Osteoblast (primary cell): Measurements from ENCODE around the gene TACR1. TPM values are rescaled to one million over a fixed set of nuclear protein-coding genes. Genes with fewer than 3 reads are reported as not detected.
"Not testable (repeated sequence)": the region's sequence is repeated elsewhere in the genome, so short reads cannot be mapped to it uniquely, and the experiment has no call there.

Experiments used
- DNase-seq: peaks from one replicate; pipeline ENCODE4 v3.0.0; 2011; ENCODE audit warnings: low spot score, mixed read lengths; ENCODE audit not compliant: insufficient read length; ENCODE audit errors: missing footprints
- H2AFZ ChIP-seq: 2 replicates; pipeline ENCODE4 v1.6.0; 2011; ENCODE audit warnings: mild to moderate bottlenecking, low read length
- H3K27ac ChIP-seq: 2 replicates; pipeline ENCODE4 v1.5.1; 2011; ENCODE audit warnings: mild to moderate bottlenecking, low read depth, low read length, moderate library complexity
- H3K27me3 ChIP-seq: 2 replicates; pipeline ENCODE4 v1.6.0; 2012; ENCODE audit warnings: mild to moderate bottlenecking, control low read depth, inconsistent platforms, low read length, moderate library complexity; ENCODE audit not compliant: insufficient read depth
- H3K36me3 ChIP-seq: 2 replicates; pipeline ENCODE4 v1.5.1; 2011; ENCODE audit warnings: mild to moderate bottlenecking, low read length, control low read depth, moderate library complexity; ENCODE audit not compliant: insufficient read depth
- H3K4me1 ChIP-seq: 2 replicates; pipeline ENCODE4 v1.5.1; 2011; ENCODE audit warnings: mild to moderate bottlenecking, low read length, control low read depth, moderate library complexity; ENCODE audit not compliant: insufficient read depth
- H3K4me2 ChIP-seq: 2 replicates; pipeline ENCODE4 v1.6.0; 2011; ENCODE audit warnings: mild to moderate bottlenecking, low read length; ENCODE audit not compliant: insufficient read depth
- H3K4me3 ChIP-seq: fragments of 200-600 bp; sonication (generic); 3 replicates; pipeline ENCODE4 v1.5.1; 2012; ENCODE audit warnings: mild to moderate bottlenecking, low read length, inconsistent platforms; ENCODE audit not compliant: insufficient read depth
- H3K79me2 ChIP-seq: 2 replicates; pipeline ENCODE4 v1.6.0; 2012; ENCODE audit warnings: mild to moderate bottlenecking, low read length, control low read depth, inconsistent platforms; ENCODE audit not compliant: insufficient read depth
- H3K9me3 ChIP-seq: 2 replicates; pipeline ENCODE4 v1.5.1; 2011; ENCODE audit warnings: low read depth, low read length, control low read depth
- H4K20me1 ChIP-seq: 2 replicates; pipeline ENCODE4 v1.6.0; 2012; ENCODE audit warnings: mild to moderate bottlenecking, low read length, control low read depth; ENCODE audit not compliant: insufficient read depth
- total RNA-seq: library from RNA; depleted of rRNA; stranded (reverse); fragments of >200 nt; gene quantifications from 2 replicates; pipeline ENCODE4 v1.2.3, GENCODE V29; 2012
- TF ChIP-seq, protein P1 (sequence below): IDR thresholded peaks from 2 replicates; pipeline ENCODE4 v1.5.1; 2011; ENCODE audit warnings: mild to moderate bottlenecking, low read depth, low read length, moderate library complexity; ENCODE audit errors: extremely low read depth

TACR1 gene
- total RNA-seq, 1 donor: under 0.01 TPM

DNA sequence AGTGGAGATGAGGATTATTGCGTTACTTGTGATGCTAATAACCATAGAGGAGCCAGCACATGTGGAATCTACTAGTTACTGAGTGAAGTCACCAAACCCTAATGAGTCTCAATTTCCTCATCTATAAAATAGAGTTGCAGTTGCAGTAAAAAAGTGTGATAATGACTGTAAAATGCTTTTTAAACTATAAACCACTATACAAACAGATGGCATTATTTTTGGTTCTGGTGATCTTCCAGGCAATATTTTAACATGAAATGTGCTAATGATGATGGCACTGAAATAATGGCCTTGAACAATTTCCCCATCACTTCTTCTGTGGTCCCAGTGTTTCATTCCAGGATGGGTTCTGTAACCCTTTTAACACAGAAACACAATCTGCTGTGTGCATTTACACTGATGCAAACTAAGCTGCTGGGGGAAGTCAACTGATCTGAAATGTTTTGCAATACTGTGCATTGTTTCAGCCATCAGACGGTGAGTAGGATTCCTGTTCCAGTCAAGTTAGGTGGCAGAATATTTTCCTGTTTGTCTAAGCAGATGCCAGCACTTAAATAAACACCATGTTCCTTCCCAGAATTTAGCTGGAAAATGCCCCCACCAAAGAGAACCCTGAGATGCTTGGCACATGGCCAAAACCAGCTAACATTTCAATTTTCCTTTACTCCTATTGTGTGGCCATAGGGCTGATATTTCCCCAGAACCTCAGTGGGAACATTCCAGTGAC lies 52.6 kb downstream of the TACR1 start:
- Histone ChIP-seq H2AFZ (no peak overlapping the region), H3K4me2 (no peak overlapping the region), H3K9me3 (no peaks in the 10 kb centered on the region), H3K27ac (no peak overlapping the region), H3K4me3 (no peak overlapping the region), H3K36me3 (no peaks in the 10 kb centered on the region), H4K20me1 (no peaks in the 10 kb centered on the region), H3K27me3 (no peaks in the 10 kb centered on the region), H3K79me2 (no peaks in the 10 kb centered on the region), H3K4me1 (peaks cover 8% of the 10 kb centered on the region)
- TF ChIP-seq, protein P1, sequence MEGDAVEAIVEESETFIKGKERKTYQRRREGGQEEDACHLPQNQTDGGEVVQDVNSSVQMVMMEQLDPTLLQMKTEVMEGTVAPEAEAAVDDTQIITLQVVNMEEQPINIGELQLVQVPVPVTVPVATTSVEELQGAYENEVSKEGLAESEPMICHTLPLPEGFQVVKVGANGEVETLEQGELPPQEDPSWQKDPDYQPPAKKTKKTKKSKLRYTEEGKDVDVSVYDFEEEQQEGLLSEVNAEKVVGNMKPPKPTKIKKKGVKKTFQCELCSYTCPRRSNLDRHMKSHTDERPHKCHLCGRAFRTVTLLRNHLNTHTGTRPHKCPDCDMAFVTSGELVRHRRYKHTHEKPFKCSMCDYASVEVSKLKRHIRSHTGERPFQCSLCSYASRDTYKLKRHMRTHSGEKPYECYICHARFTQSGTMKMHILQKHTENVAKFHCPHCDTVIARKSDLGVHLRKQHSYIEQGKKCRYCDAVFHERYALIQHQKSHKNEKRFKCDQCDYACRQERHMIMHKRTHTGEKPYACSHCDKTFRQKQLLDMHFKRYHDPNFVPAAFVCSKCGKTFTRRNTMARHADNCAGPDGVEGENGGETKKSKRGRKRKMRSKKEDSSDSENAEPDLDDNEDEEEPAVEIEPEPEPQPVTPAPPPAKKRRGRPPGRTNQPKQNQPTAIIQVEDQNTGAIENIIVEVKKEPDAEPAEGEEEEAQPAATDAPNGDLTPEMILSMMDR: no peak
- DNase-seq: no peak

DNA sequence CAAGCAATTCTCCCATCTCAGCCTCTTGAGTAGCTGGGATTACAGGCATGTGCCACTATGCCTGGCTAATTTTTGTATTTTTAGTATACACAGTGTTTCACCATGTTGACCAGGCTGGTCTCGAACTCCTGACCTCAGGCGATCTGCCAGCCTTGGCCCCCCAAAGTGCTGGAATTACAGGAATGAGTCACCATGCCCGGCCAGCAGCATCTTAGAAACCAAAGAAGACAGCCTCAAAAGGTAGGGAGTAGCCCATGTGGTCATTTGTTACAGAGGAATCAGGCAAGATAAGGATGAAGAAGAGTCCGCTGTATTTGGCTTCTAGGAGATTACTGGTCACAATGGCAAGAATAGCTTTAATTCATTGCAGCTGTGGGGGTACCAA lies 53.1 kb downstream of the TACR1 start:
- H4K20me1 ChIP-seq, H3K36me3 ChIP-seq, H3K4me3 ChIP-seq, H2AFZ ChIP-seq, DNase-seq, H3K9me3 ChIP-seq, H3K27ac ChIP-seq, H3K4me2 ChIP-seq, H3K27me3 ChIP-seq, H3K4me1 ChIP-seq, H3K79me2 ChIP-seq: not testable (repeated sequence)

DNA sequence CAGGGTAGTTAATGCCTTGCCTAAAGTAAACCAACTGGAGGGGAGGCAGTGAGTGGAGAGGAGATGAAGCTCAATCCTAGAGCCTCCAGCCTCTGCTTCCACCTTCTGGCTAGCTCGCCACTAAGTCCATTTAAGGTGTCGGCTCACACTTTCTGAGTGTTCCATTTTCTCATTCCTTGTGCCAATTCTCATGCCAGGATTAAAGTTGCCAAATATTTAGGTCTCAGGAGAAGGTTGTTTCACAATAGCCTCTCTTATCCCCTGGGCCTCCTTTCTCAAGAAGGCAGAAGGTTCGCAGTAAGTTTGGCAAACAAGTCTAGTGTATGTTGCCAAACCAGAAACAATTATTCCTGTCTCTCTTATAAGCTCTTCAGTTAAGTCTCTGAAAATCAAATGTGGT lies 57.2 kb downstream of the TACR1 start:
- no peaks in the 10 kb centered on the region for H3K36me3 ChIP-seq
- peaks cover 8% of the 10 kb centered on the region for H3K4me1 ChIP-seq
- no peaks in the 10 kb centered on the region for H3K79me2 ChIP-seq
- H3K27me3 ChIP-seq: no peaks in the 10 kb centered on the region
- H3K9me3 ChIP-seq: no peaks in the 10 kb centered on the region
- H2AFZ ChIP-seq: no peak overlapping the region
- H3K4me2 ChIP-seq: no peak overlapping the region
- H4K20me1 ChIP-seq: no peaks in the 10 kb centered on the region
- H3K27ac ChIP-seq: no peak overlapping the region
- no peak for DNase-seq
- TF ChIP-seq, protein P1: no peak
- H3K4me3 ChIP-seq: no peak overlapping the region

DNA sequence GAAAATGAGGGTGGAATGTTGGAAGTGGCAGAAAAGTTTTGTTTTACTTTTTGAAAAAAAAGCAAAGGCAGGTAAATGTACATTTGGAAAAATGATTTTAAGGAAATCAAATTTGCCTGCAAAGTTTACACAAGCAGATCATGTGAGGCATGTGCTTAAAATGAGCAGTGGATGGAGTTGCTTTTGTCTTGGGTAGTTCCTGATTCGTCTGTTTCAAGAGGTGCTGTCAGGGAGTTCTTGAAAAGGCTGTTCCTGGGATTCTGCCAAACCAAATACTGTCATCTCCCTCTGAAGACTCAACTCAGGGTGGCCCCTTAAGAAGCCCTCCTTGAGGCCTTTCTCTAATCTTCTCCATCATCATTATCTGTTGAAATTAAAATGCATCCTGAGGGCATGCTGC lies 59.0 kb downstream of the TACR1 start:
- Histone ChIP-seq H3K79me2 (no peaks in the 10 kb centered on the region), H2AFZ (no peak overlapping the region), H3K4me2 (no peak overlapping the region), H3K27ac (no peak overlapping the region), H3K36me3 (no peaks in the 10 kb centered on the region), H3K9me3 (no peaks in the 10 kb centered on the region), H3K4me1 (peaks cover 5% of the 10 kb centered on the region), H4K20me1 (no peaks in the 10 kb centered on the region), H3K4me3 (no peak overlapping the region), H3K27me3 (no peaks in the 10 kb centered on the region)
- no peak for DNase-seq
- TF ChIP-seq, protein P1: no peak
